NCI-H1417 treated with DMSO at 0.1 percent for 48 hours (cell line): ENCODE measurements around the gene TBC1D14.
"Not testable (repeated sequence)": the region's sequence is repeated elsewhere in the genome, so short reads cannot be mapped to it uniquely, and the experiment has no call there.

Experiments used
- DNase-seq: peaks from one replicate; lab custom pipeline; 2025; lab: John Stamatoyannopoulos, UW

The TBC1D14 gene

DNA sequence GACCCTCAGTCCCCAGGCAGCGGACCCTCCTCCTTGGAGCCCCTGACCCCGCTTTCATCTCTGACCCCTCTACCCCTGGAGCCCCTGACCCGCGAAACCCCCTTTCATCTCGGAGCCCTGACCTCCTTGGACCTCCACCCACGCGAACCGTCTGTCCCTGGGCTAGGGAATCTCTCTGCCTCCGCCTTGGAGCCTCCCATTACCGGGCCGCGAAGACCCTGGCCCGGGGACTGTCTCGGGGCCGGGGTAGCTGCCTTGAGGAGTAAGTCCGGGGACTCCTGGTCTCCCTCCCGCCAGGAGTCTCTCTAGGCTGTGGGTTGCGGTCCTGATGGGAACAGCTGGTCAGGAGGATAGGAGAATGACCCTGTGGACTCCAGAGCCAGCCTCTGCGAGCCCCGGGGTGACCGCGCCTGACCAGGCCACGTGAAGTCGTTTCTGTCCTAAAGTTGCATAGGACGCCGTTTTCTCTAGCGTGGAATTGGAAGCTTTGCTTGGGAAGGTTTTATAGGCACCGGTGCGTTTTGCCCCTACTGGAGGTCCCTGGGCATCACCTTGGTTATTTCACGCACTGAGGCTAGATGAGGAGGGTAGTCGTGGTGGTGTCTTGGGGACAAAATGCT, 824 bp downstream of the TBC1D14 start:
- no peak for DNase-seq

GRCh38 chr4:6910960-6911874, 1.6 kb downstream of the TBC1D14 start:
- DNase-seq = no peak

GRCh38 chr4:6911917-6912316, 2.3 kb downstream of the TBC1D14 start:
- not testable (repeated sequence) for DNase-seq

DNA sequence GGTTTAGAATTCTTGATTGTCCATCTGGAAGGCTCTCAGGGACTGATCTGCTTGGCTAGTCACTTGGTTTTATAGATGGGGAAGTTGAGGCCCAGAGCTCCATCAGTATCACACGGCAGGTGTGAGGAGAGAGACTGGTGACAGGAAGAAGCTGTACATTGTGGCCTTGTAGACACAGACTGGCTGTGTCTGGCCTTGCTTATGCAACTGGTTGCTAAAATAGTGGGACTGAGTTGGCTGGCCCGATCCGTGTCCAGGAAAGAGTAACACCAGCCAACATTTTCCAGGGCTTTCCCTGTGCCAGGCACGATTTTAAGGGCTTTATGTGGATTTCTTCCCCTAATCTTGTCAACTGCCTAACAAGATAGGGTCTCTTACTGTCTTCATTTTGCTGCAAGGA, 2.8 kb downstream of the TBC1D14 start:
- DNase-seq = no peak

GRCh38 chr4:6913350-6913905, 3.8 kb downstream of the TBC1D14 start:
- DNase-seq = no peak

GRCh38 chr4:6914448-6914847, 4.8 kb downstream of the TBC1D14 start:
- no peak for DNase-seq

- no peak for DNase-seq
These were observed 5.7 kb downstream of the TBC1D14 start for GRCh38 chr4:6915041-6916005.

DNA sequence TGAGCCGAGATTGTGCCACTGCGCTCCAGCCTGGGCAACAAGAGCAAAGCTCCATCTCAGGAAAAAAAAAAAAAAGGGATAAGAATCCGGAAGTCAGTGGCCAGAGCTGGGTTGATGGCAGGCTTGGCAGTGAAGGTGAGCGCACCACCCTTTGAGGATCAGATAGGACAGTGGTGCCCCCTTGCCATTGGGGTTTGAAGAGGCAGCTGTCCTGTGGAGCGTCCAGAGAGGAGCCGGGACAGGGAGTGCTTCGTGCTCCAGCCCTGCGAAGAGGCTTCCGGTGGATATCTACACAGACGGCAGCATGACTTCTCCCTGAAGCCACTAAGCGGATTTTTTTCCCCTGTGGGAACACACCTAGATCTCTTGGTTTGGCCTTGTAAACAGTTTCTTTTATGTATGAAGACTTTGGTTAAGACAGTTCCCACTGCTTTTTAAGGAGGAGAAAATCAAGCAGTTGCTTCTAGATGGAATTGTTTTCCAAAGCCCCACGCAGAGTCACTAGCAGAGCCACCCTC, 6.5 kb downstream of the TBC1D14 start:
- DNase-seq = no peak

- DNase-seq = no peak
These were observed 7.2 kb downstream of the TBC1D14 start for GRCh38 chr4:6916587-6917460.

DNA sequence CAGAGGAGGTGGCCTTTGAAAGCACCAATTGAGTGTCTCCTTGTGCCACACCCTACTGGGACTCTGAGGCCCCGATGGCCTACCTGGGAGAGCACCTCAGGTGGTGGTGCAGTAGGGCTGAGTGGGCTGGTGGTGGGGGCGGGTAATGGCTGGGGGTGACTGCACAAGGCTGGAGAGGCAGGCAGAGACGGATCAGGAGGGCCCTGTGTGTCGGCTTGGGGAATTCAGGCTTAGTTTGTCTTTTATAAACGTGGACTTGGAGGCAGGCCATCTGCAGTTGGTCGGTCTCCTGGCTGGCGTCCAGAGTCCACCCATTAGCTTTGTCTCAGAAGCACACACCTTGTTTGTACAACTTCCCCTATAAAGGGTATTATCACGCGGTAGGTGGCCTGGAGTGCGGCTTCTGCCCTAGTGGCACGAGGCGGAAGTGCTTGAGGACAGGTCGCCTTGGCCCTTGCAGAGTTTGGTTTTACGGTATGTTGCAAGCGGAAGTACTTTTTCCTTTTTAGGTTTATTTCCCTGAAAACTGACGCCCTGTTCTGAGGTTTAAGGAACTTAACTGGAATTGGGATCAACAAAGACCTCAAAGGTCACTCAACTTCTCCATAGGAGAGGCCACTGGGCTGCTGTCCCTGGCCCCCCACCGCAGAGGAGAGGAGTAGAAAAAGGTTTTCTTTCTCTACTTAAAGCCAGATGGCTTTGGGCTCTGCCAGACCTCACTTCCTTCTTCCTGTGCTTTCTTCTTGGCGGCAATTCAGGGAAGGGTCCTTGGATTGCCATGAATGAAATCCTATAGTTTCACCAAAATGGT, 8.0 kb downstream of the TBC1D14 start:
- peak; percentile 90 for DNase-seq

- no peak for DNase-seq
These were observed 8.7 kb downstream of the TBC1D14 start for GRCh38 chr4:6918338-6918737.

- no peak for DNase-seq
These were observed 10.5 kb downstream of the TBC1D14 start for GRCh38 chr4:6920171-6920570.

DNA sequence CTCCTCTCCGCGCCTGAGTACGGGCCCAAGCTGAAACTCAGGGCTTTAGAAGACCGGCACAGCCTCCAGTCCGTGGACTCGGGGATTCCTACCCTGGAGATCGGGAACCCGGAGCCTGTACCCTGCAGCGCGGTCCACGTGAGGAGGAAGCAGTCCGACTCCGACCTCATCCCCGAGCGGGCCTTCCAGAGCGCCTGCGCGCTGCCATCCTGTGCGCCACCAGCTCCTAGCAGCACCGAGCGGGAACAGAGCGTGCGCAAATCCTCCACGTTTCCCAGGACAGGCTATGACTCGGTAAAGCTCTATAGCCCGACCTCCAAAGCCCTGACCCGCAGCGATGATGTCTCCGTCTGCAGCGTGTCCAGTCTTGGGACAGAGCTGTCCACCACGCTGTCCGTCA, 13.9 kb downstream of the TBC1D14 start:
- DNase-seq = no peak

GRCh38 chr4:6924361-6924779, 14.7 kb downstream of the TBC1D14 start:
- DNase-seq = no peak

- no peak for DNase-seq
These were observed 15.8 kb downstream of the TBC1D14 start for GRCh38 chr4:6925357-6925836.

GRCh38 chr4:6926081-6926480, 16.5 kb downstream of the TBC1D14 start:
- DNase-seq = no peak

- DNase-seq = no peak
These were observed 17.3 kb downstream of the TBC1D14 start for GRCh38 chr4:6926681-6927478.

DNA sequence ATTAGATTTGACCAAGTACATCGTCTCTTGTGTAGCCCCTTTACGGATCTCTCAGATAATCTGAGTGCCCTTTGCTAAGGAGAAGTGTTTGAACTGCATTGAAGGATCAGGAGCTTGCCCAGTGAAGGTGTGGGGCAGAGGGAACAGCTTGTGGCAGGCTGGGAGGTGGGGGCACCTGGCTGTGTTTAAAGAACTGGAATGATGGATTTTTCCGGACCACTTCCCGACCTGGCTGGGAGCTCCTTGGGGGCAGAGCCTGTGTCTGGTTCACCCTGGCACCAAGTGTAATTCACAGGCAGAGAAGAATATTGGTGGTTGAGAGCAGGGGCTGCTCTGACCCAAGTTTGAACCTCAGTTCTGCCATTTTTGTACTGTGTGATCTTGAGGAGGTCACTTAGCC, 18.5 kb downstream of the TBC1D14 start:
- no peak for DNase-seq

DNA sequence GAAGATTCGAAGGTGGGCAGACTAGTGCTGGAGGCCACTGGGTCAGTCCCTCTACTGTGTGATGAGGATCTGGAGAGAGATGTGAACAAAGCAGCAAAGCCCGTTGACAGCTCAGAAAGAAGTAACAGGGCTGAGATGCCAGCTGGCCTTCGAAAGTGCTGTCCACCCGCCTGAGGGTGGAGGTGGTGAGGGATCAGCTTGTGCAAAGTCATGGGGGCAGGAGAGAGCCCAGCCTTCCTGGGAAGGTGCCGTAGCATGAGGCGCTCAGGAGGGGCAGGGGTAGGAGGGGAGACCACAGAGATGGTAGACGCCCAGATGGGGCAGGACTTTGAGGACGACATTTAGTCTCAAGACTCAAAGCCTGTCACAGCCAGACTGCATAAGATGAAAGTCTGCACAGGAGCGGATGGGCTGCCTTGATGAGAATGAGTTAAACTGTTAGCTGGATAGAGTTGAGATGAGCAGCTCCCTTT, 19.7 kb downstream of the TBC1D14 start:
- no peak for DNase-seq
